A549 (cell line): ENCODE measurements around the gene SLC23A3. TPM values are rescaled to one million over a fixed set of nuclear protein-coding genes. Genes with fewer than 3 reads are reported as not detected.
A peak's percentile ranks its signal among the peaks of the same experiment; 100 is the strongest.

ENCODE experiments used
- ATAC-seq, 2 experiments: fragments of 200-7000 bp in 1 of 2; fragments of >200 bp in 1 of 2; cut with Nextera tagmentation in 1 of 2; cut with Tn5 transposase in 1 of 2; 3 replicates each; pipeline versions ENCODE4 v1.8.0 to v1.9.1; 2018 to 2020; ENCODE audit warnings: mild to moderate bottlenecking in 1 of 2, moderate library complexity in 1 of 2
- CTCF ChIA-PET: fragments of 300-600 bp; sonication (Branson Sonifier 250); formaldehyde crosslinking; extraction: SDS; loops from one replicate; lab custom pipeline; 2021; ENCODE audit warnings: antibody characterized with exemption, inconsistent platforms; lab: Yijun Ruan, JAX
- POLR2A ChIA-PET: fragments of 350-600 bp; formaldehyde crosslinking; extraction: SDS; loops from one replicate; lab custom pipeline; 2021; ENCODE audit warnings: antibody characterized with exemption, inconsistent platforms; lab: Yijun Ruan, JAX
- DNase-seq, 2 experiments: peaks; one replicate each; pipeline versions ENCODE4 v3.0.0 to v3.0.0-alpha.2; 2011 to 2016; ENCODE audit warnings: low read depth in 1 of 2, low spot score in 1 of 2
- FAIRE-seq: peaks from 2 replicates; lab custom pipeline; 2011; peaks lifted over from hg19 to GRCh38; lab: Jason Lieb, UNC
- H3K27ac ChIP-seq, 2 experiments: fragments of >200 bp; sonication (Bioruptor Twin); formaldehyde crosslinking; 3 replicates each; pipeline ENCODE4 v1.5.1; 2016 to 2017
- H3K4me1 ChIP-seq: fragments of >200 bp; sonication (Bioruptor Twin); formaldehyde crosslinking; 3 replicates; pipeline ENCODE4 v1.6.1; 2016
- H3K4me2 ChIP-seq: fragments of >200 bp; sonication (Bioruptor Twin); formaldehyde crosslinking; 3 replicates; pipeline ENCODE4 v1.6.1; 2016
- H3K4me3 ChIP-seq: fragments of >200 bp; sonication (Bioruptor Twin); formaldehyde crosslinking; 3 replicates; pipeline ENCODE4 v1.5.1; 2016
- H3K9me3 ChIP-seq: fragments of >200 bp; sonication (Bioruptor Twin); formaldehyde crosslinking; 3 replicates; pipeline ENCODE4 v1.6.1; 2016
- CBX2 ChIP-seq: fragments of 200-600 bp; sonication (generic); IDR thresholded peaks from 2 replicates; pipeline ENCODE4 v1.6.1; 2016; ENCODE audit warnings: low read depth, mild to moderate bottlenecking, borderline replicate concordance
- CHD4 ChIP-seq: fragments of 200-600 bp; sonication (generic); IDR thresholded peaks from 2 replicates; pipeline ENCODE4 v1.6.1; 2016; ENCODE audit warnings: antibody characterized with exemption, mild to moderate bottlenecking, borderline replicate concordance
- ESRRA ChIP-seq: fragments of 150-350 bp; IDR thresholded peaks from 2 replicates; pipeline ENCODE4 v1.6.1; 2014; ENCODE audit warnings: mild to moderate bottlenecking, low read length, borderline replicate concordance
- FOSL2 ChIP-seq, 2 experiments: fragments of 450-650 bp in 1 of 2; fragments of >200 bp in 1 of 2; sonication (Bioruptor Twin) in 1 of 2; formaldehyde crosslinking; IDR thresholded peaks; 2 replicates each; pipeline versions ENCODE4 v1.5.0 to v1.6.1; 2016 to 2020; ENCODE audit warnings: mild to moderate bottlenecking in 1 of 2, moderate library complexity in 1 of 2
- GATA3 ChIP-seq: IDR thresholded peaks from 2 replicates; pipeline ENCODE4 v1.6.1; 2012; ENCODE audit warnings: borderline replicate concordance
- HEYL ChIP-seq: fragments of 250-450 bp; sonication (Bioruptor Pico); IDR thresholded peaks from 2 replicates; pipeline ENCODE4 v1.8.0; 2021; ENCODE audit warnings: mild to moderate bottlenecking, moderate library complexity
- HOXB13 ChIP-seq: fragments of 250-450 bp; sonication (Bioruptor Pico); IDR thresholded peaks from 2 replicates; pipeline ENCODE4 v1.5.0; 2020; ENCODE audit warnings: low read depth, mild to moderate bottlenecking, moderate library complexity
- JUNB ChIP-seq: fragments of >200 bp; sonication (Bioruptor Twin); formaldehyde crosslinking; IDR thresholded peaks from 2 replicates; pipeline ENCODE4 v1.6.1; 2016
- KDM1A ChIP-seq: fragments of 200-600 bp; sonication (generic); IDR thresholded peaks from 2 replicates; pipeline ENCODE4 v1.6.1; 2016; ENCODE audit warnings: low read depth, mild to moderate bottlenecking
- MAZ ChIP-seq: fragments of 150-350 bp; IDR thresholded peaks from 2 replicates; pipeline ENCODE4 v1.6.1; 2014; ENCODE audit warnings: antibody characterized with exemption, low read depth, low read length, borderline replicate concordance
- MYC ChIP-seq: IDR thresholded peaks from 2 replicates; pipeline ENCODE4 v1.6.1; 2012; ENCODE audit warnings: mild to moderate bottlenecking, inconsistent platforms, low read length, improper control_type of control experiment, borderline replicate concordance
- NPAS2 ChIP-seq: fragments of 250-450 bp; sonication (Bioruptor Pico); IDR thresholded peaks from 2 replicates; pipeline ENCODE4 v1.8.0; 2022; ENCODE audit warnings: mild to moderate bottlenecking, moderate library complexity, borderline replicate concordance
- NR3C1 ChIP-seq: fragments of >200 bp; sonication (Bioruptor Twin); formaldehyde crosslinking; IDR thresholded peaks from 3 replicates; pipeline ENCODE4 v1.6.1; 2017
- RAD21 ChIP-seq, 2 experiments: fragments of >200 bp in 1 of 2; sonication (Bioruptor Twin) in 1 of 2; formaldehyde crosslinking in 1 of 2; IDR thresholded peaks in 1 of 2; conservative IDR thresholded peaks in 1 of 2; 2 replicates in 1 of 2; 3 replicates in 1 of 2; pipeline ENCODE4 v1.6.1; 2012 to 2018; ENCODE audit warnings: inconsistent platforms in 1 of 2
- RARB ChIP-seq: fragments of 250-450 bp; sonication (Bioruptor Pico); IDR thresholded peaks from 2 replicates; pipeline ENCODE4 v1.8.0; 2021; ENCODE audit warnings: mild to moderate bottlenecking, moderate library complexity
- RFX5 ChIP-seq: fragments of 450-650 bp; IDR thresholded peaks from 2 replicates; pipeline ENCODE4 v1.7.1; 2014; ENCODE audit warnings: antibody characterized with exemption, mild to moderate bottlenecking, moderate library complexity
- TFCP2L1 ChIP-seq: fragments of 250-450 bp; sonication (Bioruptor Pico); IDR thresholded peaks from 2 replicates; pipeline ENCODE4 v1.5.0; 2021; ENCODE audit warnings: mild to moderate bottlenecking
- ZC3H11A ChIP-seq: fragments of 450-650 bp; IDR thresholded peaks from 2 replicates; pipeline ENCODE4 v1.6.1; 2014; ENCODE audit warnings: antibody characterized with exemption, mild to moderate bottlenecking
- ZNF302 ChIP-seq: fragments of 250-450 bp; sonication (Bioruptor Pico); IDR thresholded peaks from 2 replicates; pipeline ENCODE4 v1.9.0; 2021; ENCODE audit warnings: inconsistent platforms, mild to moderate bottlenecking, moderate library complexity
- ZSCAN20 ChIP-seq: fragments of 250-450 bp; sonication (Bioruptor Pico); IDR thresholded peaks from 2 replicates; pipeline ENCODE4 v1.8.0; 2022; ENCODE audit warnings: mild to moderate bottlenecking, moderate library complexity
- WGBS: methylation state at CpG from one replicate; pipeline ENCODE4 v1.1.6; 2017; ENCODE audit errors: missing lambda C conversion rate; 5-methylcytosine and 5-hydroxymethylcytosine counted together
- polyA plus RNA-seq, 4 experiments: library from polyadenylated mRNA; depleted of rRNA in 3 of 4; stranded (reverse); fragments of >200 nt; fragmentation: RNase III in 1 of 4; extraction: RNeasy Plus Mini Kit Qiagen cat#74134 plus additional on column Dnase treatment in 1 of 4; gene quantifications; 2 replicates in 3 of 4; 3 replicates in 1 of 4; pipeline ENCODE4 v1.2.3, GENCODE V29; 2011 to 2017
- TF ChIP-seq, protein P1 (sequence below): fragments of 150-350 bp; IDR thresholded peaks from 2 replicates; pipeline ENCODE4 v1.6.1; 2014; ENCODE audit warnings: low read depth, mild to moderate bottlenecking, low read length
- TF ChIP-seq, protein P2 (sequence below): fragments of 450-650 bp; IDR thresholded peaks from 2 replicates; pipeline ENCODE4 v1.6.1; 2014; ENCODE audit warnings: antibody characterized with exemption
- TF ChIP-seq, protein P3 (sequence below): fragments of >200 bp; sonication (Bioruptor Twin); formaldehyde crosslinking; IDR thresholded peaks from 2 replicates; pipeline ENCODE4 v1.6.1; 2016
- TF ChIP-seq, protein P4 (sequence below): IDR thresholded peaks from 2 replicates; pipeline ENCODE4 v1.6.1; 2012; ENCODE audit warnings: low read depth, borderline replicate concordance
- TF ChIP-seq, protein P5 (sequence below): fragments of >200 bp; sonication (Bioruptor Twin); formaldehyde crosslinking; IDR thresholded peaks from 3 replicates; pipeline ENCODE4 v1.6.1; 2016

Gene SLC23A3
- polyA plus RNA-seq, 2 of the 4 experiments (the other 2 are of a cell fraction) = 0.39 to 0.90 TPM

DNA sequence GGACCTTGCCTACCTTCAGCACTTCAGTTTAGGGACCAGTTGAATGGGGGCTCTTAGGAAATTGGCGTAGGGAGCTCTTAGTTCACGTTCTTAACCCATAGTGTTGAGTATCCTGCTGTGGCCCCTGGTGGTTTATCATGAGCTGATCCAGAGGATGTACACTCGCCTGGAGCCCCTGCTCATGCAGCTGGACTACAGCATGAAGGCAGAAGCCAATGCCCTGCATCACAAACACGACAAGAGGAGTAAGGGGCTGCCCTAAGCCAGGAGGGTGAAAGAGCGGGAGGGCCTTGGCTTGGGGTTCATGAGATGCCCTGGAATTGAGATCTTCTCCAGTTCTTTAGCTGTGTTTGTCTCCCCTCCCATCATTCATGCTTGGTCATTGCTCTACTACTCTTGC lies 11.1 kb upstream of the SLC23A3 start:
- FAIRE-seq = no peak
- 84% methylated on average over 4 of the region's 5 CpGs for WGBS
- CTCF ChIA-PET = interaction anchor here (1.0 to 4.0 kb wide), 11 partner anchors 10 to 123 kb away, joined by 3 to 24 read pairs (median 5); partner anchors contain the start of genes NHEJ1, SLC23A3 and ZFAND2B

DNA sequence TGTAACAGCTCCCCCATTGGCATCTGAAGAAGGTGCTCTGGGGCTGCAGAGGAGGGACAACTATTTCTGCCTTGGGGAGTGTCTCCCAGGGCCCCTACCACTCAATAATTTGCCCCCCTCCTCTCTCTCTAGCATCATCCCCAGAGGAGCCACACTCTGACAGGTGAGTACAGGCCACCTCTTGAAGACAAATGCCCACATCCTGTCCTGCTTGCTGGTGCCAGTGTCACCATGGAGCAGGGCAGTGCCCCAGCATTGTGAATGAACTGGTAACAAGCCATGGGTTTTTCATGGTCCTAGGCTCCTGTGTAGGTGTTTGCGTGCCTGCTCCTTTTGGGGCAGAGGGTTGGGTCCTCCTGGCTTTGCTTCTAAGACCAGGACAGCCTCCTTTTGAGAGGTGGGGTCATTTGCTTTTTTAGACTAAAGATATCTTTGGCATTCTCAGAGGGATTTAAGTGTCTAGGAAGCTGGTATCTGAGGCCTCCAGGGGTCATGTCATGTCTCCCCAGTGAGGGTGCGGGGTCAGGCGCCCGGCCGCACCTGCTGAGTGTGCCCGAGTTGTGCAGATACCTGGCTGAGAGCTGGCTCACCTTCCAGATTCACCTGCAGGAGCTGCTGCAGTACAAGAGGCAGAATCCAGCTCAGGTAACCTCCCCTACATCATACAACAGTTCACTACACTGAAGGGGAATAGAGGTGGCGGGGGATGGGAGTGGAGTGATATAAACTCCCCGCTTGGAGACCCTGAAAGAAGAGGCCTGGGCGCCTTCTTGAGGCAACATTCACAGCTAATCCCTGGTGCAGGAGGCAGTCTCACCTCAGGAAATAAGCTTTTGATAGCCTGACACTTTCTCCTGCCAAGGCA lies 10.0 kb upstream of the SLC23A3 start:
- no peak for ATAC-seq
- Histone ChIP-seq H3K27ac (no peak overlapping the region), H3K9me3 (no peaks in the 10 kb centered on the region), H3K4me3 (no peak overlapping the region), H3K4me1 (peaks cover 15% of the 10 kb centered on the region), H3K4me2 (peak overlapping the region; percentile 97)
- ChIA-PET CTCF (interaction anchor here (0.6 to 4.0 kb wide), 9 partner anchors 14 to 182 kb away, joined by 3 to 24 read pairs (median 4); partner anchors contain the start of gene NHEJ1), POLR2A (interaction anchor here (1.0 kb wide), 1 partner anchor 27 kb away, joined by 9 read pairs; the partner anchor contains the start of gene ZFAND2B)
- no peak for FAIRE-seq
- TF ChIP-seq, protein P1, sequence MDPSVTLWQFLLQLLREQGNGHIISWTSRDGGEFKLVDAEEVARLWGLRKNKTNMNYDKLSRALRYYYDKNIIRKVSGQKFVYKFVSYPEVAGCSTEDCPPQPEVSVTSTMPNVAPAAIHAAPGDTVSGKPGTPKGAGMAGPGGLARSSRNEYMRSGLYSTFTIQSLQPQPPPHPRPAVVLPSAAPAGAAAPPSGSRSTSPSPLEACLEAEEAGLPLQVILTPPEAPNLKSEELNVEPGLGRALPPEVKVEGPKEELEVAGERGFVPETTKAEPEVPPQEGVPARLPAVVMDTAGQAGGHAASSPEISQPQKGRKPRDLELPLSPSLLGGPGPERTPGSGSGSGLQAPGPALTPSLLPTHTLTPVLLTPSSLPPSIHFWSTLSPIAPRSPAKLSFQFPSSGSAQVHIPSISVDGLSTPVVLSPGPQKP = no peak
- TF ChIP-seq, protein P2, sequence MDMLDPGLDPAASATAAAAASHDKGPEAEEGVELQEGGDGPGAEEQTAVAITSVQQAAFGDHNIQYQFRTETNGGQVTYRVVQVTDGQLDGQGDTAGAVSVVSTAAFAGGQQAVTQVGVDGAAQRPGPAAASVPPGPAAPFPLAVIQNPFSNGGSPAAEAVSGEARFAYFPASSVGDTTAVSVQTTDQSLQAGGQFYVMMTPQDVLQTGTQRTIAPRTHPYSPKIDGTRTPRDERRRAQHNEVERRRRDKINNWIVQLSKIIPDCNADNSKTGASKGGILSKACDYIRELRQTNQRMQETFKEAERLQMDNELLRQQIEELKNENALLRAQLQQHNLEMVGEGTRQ = no peak
- TF ChIP-seq ZSCAN20 (no peak), HOXB13 (no peak), HEYL (CRISPR knock-in tag) (no peak), FOSL2 (IDR thresholded peaks at IDR 0.05) (no peak), FOSL2 (CRISPR knock-in tag; IDR thresholded peaks at IDR 0.05) (no peak), ESRRA (no peak), TFCP2L1 (CRISPR knock-in tag) (no peak), MYC (no peak), GATA3 (no peak), JUNB (no peak), MAZ (no peak), ZC3H11A (no peak), NR3C1 (no peak), KDM1A (no peak), RAD21 (conservative IDR thresholded peaks at IDR 0.05 in 1 of 2, IDR thresholded peaks at IDR 0.05 in 1 of 2) (no peak)
- TF ChIP-seq, protein P3, sequence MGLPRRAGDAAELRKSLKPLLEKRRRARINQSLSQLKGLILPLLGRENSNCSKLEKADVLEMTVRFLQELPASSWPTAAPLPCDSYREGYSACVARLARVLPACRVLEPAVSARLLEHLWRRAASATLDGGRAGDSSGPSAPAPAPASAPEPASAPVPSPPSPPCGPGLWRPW = no peak
- TF ChIP-seq, protein P4, sequence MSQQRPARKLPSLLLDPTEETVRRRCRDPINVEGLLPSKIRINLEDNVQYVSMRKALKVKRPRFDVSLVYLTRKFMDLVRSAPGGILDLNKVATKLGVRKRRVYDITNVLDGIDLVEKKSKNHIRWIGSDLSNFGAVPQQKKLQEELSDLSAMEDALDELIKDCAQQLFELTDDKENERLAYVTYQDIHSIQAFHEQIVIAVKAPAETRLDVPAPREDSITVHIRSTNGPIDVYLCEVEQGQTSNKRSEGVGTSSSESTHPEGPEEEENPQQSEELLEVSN = no peak
- TF ChIP-seq, protein P5, sequence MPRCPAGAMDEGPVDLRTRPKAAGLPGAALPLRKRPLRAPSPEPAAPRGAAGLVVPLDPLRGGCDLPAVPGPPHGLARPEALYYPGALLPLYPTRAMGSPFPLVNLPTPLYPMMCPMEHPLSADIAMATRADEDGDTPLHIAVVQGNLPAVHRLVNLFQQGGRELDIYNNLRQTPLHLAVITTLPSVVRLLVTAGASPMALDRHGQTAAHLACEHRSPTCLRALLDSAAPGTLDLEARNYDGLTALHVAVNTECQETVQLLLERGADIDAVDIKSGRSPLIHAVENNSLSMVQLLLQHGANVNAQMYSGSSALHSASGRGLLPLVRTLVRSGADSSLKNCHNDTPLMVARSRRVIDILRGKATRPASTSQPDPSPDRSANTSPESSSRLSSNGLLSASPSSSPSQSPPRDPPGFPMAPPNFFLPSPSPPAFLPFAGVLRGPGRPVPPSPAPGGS = no peak
- WGBS = 95% methylated on average over 9 of the region's 9 CpGs
- no peak for DNase-seq

More for the DNA sequence above, 11.1 kb upstream of the SLC23A3 start:
- ATAC-seq (no peak), DNase-seq (no peak)
- H3K9me3 ChIP-seq = no peaks in the 10 kb centered on the region
- H3K4me2 ChIP-seq = no peak overlapping the region
- POLR2A ChIA-PET = interaction anchor here (1.7 kb wide), 1 partner anchor 26 kb away, joined by 5 read pairs; the partner anchor contains the start of gene ZFAND2B
- H3K4me1 ChIP-seq = peaks cover 10% of the 10 kb centered on the region
- no peak overlapping the region for H3K4me3 ChIP-seq
- TF ChIP-seq, protein P3 = no peak
- no peak for TF ChIP-seq ZC3H11A
- no peak for TF ChIP-seq RFX5
- TF ChIP-seq CHD4 = no peak
- TF ChIP-seq TFCP2L1 (CRISPR knock-in tag) = no peak
- TF ChIP-seq, protein P4 = no peak
- no peak for TF ChIP-seq RARB
- no peak for TF ChIP-seq ZNF302 (CRISPR knock-in tag)
- no peak for TF ChIP-seq NPAS2 (CRISPR knock-in tag)
- no peak for TF ChIP-seq CBX2
- H3K27ac ChIP-seq = no peak overlapping the region
